Psoas muscle (tissue), 8 donors: ENCODE results near the gene GJB5. TPM values are rescaled to one million over a fixed set of nuclear protein-coding genes. Genes with fewer than 3 reads are reported as not detected.

Experiments used
- ATAC-seq, 4 donors: fragments of 200-7000 bp; cut with Tn5 transposase; one replicate each; pipeline ENCODE4 v1.9.1; 2020; ENCODE audit warnings: moderate library complexity in 3 of 4, mild to moderate bottlenecking in 2 of 4
- DNase-seq, 2 donors: peaks; one replicate each; pipeline ENCODE4 v3.0.0-alpha.2; 2020
- H3K27ac ChIP-seq: fragments of 200-600 bp; one replicate; pipeline ENCODE4 v1.8.0; 2022
- H3K27me3 ChIP-seq, 3 donors: fragments of 200-600 bp in 1 of 3; one replicate each; pipeline versions ENCODE4 v1.6.1 to v1.8.0; 2013 to 2022; ENCODE audit warnings: low read length in 2 of 3, mild to moderate bottlenecking in 2 of 3, moderate library complexity in 1 of 3; ENCODE audit not compliant: insufficient read depth in 3 of 3
- H3K36me3 ChIP-seq, 2 donors: fragments of 200-600 bp in 1 of 2; one replicate each; pipeline versions ENCODE4 v1.6.1 to v1.8.0; 2013 to 2022; ENCODE audit warnings: low read depth in 1 of 2, mild to moderate bottlenecking in 1 of 2, moderate library complexity in 1 of 2; ENCODE audit not compliant: insufficient read depth in 1 of 2
- H3K4me1 ChIP-seq: fragments of 200-600 bp; one replicate; pipeline ENCODE4 v1.8.0; 2022
- H3K4me3 ChIP-seq: fragments of 200-600 bp; one replicate; pipeline ENCODE4 v1.8.0; 2022; ENCODE audit warnings: mild to moderate bottlenecking
- H3K9me3 ChIP-seq: fragments of 200-600 bp; one replicate; pipeline ENCODE4 v1.8.0; 2022
- WGBS, 3 donors: extraction: QIAGEN DNeasy Blood & Tissue Kit; methylation state at CpG; one replicate each; pipeline versions ENCODE4 v1.1.6 to v1.1.7; 2013; 5-methylcytosine and 5-hydroxymethylcytosine counted together
- intact Hi-C, 2 donors: fragments of 100-400 bp; cut with DNase I; formaldehyde crosslinking; loops; one replicate each; pipeline versions ENCODE4 v1.11.0 to v1.14.2; 2022
- polyA plus RNA-seq, 3 donors: library from polyadenylated mRNA; stranded (reverse); fragments of 200-250 nt; gene quantifications; one replicate each; pipeline ENCODE4 v1.2.3, GENCODE V29; 2013
- total RNA-seq, 4 donors: library from RNA; stranded (reverse); fragmentation: NEBNext Ultra II Directional in 2 of 4; extraction: Animal tissue kit (Norgen Biotek cat#: 25700) in 2 of 4; gene quantifications; one replicate each; pipeline versions ENCODE4 v1.2.1 to v1.2.4, GENCODE V29; 2021 to 2023
- TF ChIP-seq, protein P1 (sequence below): fragments of 200-600 bp; IDR thresholded peaks from one replicate; pipeline ENCODE4 v1.8.0; 2022; ENCODE audit warnings: antibody characterized with exemption
- donor health status: healthy with polysubstance abuse.
- donor health status: DM: no; HTN: no; CAD: no; lungs with moderate emphysema.
- donor health status: Bipolar disorder and iron deficiency.
- donor health status: healthy.
- donor health status: DM: yes; HTN: yes; CAD: no.
- donor health status: DM: no; HTN: no; CAD: no.
- donor health status: DM: no; HTN: no; CAD: no.
- donor health status: DM: yes; HTN: yes; CAD: no.

GJB5 gene
- total and polyA plus RNA-seq, 7 donors, result 0.03 TPM; not detected in 6

DNA sequence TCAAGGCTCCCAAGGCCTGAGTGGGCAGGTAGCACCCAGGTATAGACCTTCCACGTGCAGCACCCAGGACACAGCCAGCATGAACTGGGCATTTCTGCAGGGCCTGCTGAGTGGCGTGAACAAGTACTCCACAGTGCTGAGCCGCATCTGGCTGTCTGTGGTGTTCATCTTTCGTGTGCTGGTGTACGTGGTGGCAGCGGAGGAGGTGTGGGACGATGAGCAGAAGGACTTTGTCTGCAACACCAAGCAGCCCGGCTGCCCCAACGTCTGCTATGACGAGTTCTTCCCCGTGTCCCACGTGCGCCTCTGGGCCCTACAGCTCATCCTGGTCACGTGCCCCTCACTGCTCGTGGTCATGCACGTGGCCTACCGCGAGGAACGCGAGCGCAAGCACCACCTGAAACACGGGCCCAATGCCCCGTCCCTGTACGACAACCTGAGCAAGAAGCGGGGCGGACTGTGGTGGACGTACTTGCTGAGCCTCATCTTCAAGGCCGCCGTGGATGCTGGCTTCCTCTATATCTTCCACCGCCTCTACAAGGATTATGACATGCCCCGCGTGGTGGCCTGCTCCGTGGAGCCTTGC is 6.4 kb downstream of the GJB5 start:
- H3K4me1 ChIP-seq, result no peaks in the 10 kb centered on the region
- no peak for DNase-seq
- no peak overlapping the region for H3K27ac ChIP-seq
- no peak overlapping the region for H3K4me3 ChIP-seq
- TF ChIP-seq, protein P1, sequence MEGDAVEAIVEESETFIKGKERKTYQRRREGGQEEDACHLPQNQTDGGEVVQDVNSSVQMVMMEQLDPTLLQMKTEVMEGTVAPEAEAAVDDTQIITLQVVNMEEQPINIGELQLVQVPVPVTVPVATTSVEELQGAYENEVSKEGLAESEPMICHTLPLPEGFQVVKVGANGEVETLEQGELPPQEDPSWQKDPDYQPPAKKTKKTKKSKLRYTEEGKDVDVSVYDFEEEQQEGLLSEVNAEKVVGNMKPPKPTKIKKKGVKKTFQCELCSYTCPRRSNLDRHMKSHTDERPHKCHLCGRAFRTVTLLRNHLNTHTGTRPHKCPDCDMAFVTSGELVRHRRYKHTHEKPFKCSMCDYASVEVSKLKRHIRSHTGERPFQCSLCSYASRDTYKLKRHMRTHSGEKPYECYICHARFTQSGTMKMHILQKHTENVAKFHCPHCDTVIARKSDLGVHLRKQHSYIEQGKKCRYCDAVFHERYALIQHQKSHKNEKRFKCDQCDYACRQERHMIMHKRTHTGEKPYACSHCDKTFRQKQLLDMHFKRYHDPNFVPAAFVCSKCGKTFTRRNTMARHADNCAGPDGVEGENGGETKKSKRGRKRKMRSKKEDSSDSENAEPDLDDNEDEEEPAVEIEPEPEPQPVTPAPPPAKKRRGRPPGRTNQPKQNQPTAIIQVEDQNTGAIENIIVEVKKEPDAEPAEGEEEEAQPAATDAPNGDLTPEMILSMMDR, result no peak
- no peaks in the 10 kb centered on the region for H3K36me3 ChIP-seq
- WGBS, 3 donors, result 89 to 94% (median 94%) methylated on average over 33 of the region's 33 CpGs
- no peaks in the 10 kb centered on the region for H3K9me3 ChIP-seq
- intact Hi-C loops, result no loop called here
- H3K27me3 ChIP-seq, result peaks cover 0 to 6% (median 0%) of the 10 kb centered on the region in 3 donors
- no peak for ATAC-seq

DNA sequence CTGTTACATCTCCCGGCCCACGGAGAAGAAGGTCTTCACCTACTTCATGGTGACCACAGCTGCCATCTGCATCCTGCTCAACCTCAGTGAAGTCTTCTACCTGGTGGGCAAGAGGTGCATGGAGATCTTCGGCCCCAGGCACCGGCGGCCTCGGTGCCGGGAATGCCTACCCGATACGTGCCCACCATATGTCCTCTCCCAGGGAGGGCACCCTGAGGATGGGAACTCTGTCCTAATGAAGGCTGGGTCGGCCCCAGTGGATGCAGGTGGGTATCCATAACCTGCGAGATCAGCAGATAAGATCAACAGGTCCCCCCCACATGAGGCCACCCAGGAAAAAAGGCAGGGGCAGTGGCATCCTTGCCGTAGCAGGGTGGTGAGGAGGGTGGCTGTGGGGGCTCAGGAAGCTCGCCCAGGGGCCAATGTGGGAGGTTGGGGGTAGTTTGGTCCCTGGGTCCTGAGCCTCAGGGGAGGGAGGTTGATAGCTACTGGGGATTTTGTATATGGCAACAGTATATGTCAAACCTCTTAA is 7.0 kb downstream of the GJB5 start:
- TF ChIP-seq, protein P1, result no peak
- WGBS, 3 donors, result 81 to 87% (median 85%) methylated on average over 13 of the region's 13 CpGs
- Histone ChIP-seq H3K36me3 (no peaks in the 10 kb centered on the region), H3K4me1 (no peaks in the 10 kb centered on the region), H3K27ac (no peak overlapping the region), H3K4me3 (no peak overlapping the region), H3K9me3 (no peaks in the 10 kb centered on the region), H3K27me3 (peaks cover 0 to 6% (median 0%) of the 10 kb centered on the region in 3 donors)
- ATAC-seq, result no peak
- intact Hi-C loops, result no loop called here
- DNase-seq, result no peak

DNA sequence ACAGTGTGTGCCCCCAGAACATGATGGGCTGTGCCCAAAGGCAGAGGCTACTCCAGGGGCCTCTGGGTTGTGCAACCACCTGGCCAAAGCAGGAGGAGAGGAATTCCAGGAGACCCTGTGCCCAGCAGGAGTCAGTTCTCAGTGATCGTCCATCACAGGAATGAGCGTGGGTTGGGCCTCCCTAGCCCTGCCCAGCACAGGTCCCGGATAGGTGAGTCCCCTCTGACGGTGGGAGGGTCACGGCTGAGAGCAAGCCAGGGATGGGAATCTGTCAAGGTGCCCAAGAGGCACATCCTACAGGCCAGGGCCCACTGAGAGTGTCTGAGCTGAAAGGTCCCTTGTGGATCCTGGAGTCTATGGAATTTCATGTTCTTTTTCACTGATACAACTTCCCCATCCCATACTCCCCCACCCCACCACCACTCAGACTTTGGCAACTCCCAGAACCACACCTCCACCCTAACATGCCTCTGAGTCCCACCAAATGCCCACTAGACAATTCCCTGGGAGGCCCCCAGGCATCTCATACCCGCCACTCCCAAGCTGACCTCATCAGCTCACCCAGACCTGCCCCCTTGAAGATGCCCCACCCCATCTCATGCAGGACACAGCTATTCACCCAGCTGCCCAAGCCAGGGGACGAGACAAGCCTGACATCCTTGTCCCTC is 7.8 kb downstream of the GJB5 start:
- H3K27me3 ChIP-seq, result peaks cover 0 to 9% (median 0%) of the 10 kb centered on the region in 3 donors
- H3K27ac ChIP-seq, result no peak overlapping the region
- DNase-seq, result no peak
- intact Hi-C loops, result no loop called here
- no peaks in the 10 kb centered on the region for H3K36me3 ChIP-seq
- no peak overlapping the region for H3K4me3 ChIP-seq
- H3K9me3 ChIP-seq, result no peaks in the 10 kb centered on the region
- TF ChIP-seq, protein P1, result no peak
- ATAC-seq, result no peak
- 51 to 63% (median 55%) methylated on average over 7 of the region's 7 CpGs for WGBS, 3 donors
- no peaks in the 10 kb centered on the region for H3K4me1 ChIP-seq

DNA sequence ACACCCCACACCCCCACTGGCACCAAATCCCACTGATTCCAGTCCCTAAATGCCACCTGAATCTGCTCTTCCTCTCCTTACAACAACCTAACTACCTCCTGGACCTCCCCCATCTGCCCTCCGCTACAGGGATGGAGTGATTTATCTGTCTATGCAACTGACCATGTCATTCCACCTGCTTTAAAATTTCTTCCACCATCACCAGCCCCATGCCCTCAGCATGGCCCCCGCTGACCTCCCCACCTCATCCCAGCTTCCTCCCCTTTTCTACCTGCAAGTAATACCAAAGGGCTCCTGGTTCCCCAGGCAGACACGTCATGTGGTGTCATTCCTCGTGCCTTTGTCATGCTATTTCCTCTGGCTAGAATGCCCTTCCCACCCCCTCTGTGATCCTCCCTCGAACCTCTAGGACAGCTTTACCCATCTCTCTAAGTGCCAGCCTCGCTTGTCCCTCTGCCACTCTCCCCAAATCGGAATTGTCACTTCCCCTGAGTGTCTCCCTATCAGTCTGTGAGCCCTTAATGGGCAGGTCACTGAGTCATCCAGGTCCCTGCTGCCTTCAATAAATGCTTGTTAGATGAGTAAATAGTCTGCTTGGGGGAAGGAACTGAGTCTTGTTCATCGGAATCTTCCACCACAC is 8.4 kb downstream of the GJB5 start:
- DNase-seq, result no peak
- Histone ChIP-seq H3K36me3 (no peaks in the 10 kb centered on the region), H3K4me1 (no peaks in the 10 kb centered on the region), H3K27ac (no peak overlapping the region), H3K9me3 (no peaks in the 10 kb centered on the region), H3K27me3 (peaks cover 0 to 9% (median 0%) of the 10 kb centered on the region in 3 donors), H3K4me3 (no peak overlapping the region)
- intact Hi-C loops, result no loop called here
- WGBS, 3 donors, result 43 to 54% (median 46%) methylated on average over 8 of the region's 8 CpGs
- ATAC-seq, result no peak
- TF ChIP-seq, protein P1, result no peak
